Activated CD4-positive, alpha-beta T cell treated with anti-CD3 and anti-CD28 coated beads for 48 hours (primary cell): ENCODE measurements around the gene AP2A2.

Experiments
- DNase-seq: peaks from one replicate; pipeline ENCODE4 v3.0.0-alpha.2; 2020

AP2A2 gene

DNA sequence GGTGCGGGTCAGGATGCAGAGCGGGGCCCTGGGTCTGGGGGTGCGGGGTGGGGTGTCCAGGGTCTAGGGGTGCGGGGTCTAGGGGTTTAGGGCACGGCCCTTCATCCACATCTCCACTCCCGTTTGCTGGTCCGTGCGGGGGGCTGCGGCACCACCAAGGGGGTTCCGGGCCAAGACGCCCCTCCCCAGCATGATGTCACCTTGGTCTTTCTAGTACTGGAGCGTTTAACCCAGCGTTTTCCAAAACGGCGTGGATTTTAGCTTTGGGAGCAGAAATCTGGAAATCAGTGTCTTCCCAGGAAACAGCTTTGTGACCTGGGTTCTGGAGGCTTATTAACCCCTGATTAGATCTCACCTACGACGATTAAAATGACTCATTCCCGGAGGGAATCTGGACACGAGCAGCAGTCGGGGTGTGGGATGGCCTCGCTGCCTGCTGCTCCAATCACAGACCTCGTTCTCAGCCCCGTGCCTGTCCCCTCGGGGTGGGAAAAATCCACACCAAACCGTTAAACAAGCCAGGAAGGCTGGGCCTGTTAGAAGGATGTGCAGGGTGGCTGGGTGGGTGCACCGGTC lies 759 bp downstream of the AP2A2 start:
- DNase-seq, result no peak

DNA sequence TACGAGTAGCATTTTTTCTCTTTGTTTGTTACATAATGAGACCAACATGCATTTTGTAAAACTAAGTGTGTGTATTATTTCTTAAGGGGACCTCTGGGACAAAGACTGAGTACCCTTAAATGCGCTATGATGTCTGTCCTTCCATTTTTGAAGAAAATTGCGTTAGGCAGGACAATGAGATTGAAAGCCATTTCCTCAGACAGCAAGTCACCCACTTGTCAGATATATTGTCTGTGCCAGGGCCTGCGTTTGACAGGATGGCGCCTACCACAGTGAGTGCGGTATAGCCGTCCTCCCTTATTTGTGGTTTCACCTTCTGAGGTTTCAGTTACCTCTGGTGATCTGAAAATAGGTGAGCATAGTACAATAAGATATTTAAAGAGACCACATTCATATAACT lies 2.2 kb downstream of the AP2A2 start:
- DNase-seq, result peak; percentile 28

DNA sequence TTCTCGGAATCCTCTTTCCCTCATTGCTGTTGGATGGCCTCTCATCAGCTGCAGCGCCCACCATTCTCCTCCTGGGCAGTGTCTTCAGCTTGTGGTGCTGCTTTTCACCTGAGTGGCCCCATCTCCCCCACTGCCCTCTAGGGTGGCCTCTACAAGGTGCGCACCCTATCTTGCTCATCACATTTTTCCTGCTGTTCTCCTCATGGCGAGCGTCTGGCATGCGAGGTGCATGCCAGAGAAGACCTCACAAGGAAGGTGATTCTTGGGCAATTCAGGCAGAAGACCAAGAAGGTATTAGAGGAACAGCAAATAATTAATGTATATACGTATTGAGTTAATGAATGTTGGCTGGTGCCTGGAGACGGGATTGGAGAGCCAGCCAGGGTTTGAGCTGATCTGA lies 3.1 kb downstream of the AP2A2 start:
- DNase-seq, result no peak

DNA sequence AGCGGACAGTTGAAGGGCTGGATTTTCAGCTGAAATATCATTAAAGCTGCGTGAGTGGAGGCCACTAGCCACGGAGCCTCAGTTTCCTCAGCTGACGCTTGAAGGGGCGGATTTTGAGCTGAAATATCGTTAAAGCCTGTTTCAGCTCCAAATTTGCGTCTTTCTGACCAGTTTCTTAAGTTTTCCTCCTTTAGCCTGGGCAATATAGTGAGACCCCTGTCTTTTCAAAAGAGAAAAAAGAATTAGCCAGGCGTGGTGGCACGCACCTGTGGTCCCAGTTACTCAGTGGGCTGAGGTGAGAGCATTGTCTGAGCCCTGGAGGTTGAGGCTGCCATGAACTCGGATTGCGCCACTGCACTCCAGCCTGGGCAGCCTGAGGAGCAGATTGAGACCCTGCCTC lies 3.7 kb downstream of the AP2A2 start:
- no peak for DNase-seq

DNA sequence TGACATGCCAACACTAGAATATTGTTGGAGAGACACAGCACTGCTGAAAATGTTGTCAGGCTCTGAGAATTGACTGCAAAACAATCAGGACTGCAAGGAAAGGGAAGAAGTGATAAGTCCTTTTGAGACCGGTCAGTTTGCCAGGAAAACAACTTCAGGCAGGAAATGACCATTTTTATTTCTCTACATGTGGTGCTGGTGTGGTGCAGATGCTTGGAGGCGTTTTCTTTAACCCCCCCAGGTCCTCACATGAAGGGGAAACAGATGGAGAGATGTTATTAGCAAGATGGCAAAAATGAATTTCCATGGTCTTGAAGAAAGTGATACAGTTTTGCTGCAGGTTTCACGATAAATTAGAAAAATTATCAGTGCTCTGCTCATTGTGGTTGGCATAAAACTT lies 5.7 kb downstream of the AP2A2 start:
- DNase-seq, result no peak

DNA sequence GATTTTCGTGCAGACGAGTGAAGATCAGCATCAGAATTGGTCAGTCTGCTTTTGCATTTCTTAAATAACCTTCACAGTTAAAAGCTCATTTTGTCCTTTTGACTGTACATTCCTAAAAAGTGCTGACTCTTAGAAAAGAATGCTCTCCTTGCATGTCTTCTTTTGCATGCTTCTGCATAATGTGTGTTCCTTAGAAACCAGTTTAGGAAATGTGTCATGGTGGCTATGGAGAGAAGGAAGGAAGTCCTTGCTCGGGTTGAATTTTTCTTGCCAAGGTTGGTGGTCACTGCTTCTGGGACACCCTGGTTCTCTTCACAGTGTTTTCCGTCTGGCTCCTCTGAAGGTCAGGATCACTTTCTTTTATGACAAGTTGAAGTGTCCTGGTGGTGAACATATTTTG lies 6.8 kb downstream of the AP2A2 start:
- no peak for DNase-seq

DNA sequence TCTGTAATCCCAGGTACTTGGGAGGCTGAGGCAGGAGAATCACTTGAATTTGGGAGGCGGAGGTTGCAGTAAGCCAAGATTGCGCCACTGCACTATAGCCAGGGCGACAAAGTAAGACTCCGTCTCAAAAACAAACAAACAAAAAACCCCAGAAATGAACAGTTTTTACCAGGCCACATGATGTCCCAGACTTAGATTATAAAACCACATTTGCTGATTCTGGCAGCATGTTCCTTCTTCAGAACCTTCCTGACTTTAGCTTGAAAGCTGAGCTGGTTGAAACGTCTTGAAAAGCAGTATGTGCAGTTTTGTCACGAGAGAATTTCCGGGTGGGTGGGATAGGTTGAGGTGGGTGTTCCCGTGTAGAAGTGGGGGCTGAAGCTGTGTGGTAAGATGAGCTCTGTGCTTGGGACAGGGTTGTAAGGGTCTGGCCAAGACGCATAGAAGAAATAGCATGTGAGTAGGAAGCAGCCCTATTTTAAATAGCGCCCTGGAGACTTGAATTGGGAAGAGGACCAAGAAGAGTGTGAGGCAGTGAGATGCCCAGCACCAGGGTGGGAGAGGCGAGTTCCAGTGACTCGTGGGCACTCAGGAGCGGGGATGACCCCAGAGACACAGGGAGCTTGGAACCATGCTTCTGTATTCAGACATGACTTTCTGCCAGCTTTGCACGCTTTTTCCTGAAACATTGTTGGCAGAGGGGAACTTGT lies 7.6 kb downstream of the AP2A2 start:
- DNase-seq, result no peak

DNA sequence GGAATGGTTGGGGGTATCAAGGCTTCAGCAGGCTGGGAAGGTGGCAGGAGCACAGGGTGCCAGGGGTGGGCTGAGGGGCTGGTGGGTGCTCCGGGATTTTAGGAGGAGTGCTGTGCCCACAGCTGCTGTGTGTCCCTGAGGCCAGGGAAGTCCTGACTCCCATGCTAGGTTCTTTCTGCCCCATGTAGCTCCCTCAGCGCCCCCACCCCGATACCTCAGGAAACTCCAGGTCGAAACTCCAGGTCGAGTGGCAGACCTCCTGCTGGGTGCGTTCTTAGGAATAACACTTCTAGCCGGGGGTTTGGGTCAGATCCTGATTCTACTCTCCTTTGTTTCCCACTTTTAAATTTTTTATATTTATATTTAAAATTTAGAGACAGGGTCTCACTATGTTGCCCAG lies 8.3 kb downstream of the AP2A2 start:
- DNase-seq, result no peak

DNA sequence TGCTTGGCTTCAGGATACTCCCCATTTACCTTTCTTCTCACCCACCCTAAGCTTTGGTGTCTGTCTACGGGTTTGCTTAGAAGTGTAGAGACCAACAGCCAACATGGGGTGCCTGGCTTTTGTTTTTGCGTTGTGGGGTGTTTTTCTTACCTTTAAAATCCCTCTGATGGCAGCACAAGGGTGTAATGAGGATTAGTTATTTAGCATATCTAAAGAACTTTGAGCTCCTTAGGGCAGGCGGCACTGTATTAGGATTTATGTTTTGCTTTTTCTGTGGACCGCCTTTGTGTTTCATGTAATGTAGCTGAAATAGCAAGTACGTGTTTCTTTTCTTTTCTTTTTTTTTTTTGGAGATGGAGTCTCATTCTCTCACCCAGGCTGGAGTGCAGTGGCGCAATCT lies 8.9 kb downstream of the AP2A2 start:
- DNase-seq, result no peak

DNA sequence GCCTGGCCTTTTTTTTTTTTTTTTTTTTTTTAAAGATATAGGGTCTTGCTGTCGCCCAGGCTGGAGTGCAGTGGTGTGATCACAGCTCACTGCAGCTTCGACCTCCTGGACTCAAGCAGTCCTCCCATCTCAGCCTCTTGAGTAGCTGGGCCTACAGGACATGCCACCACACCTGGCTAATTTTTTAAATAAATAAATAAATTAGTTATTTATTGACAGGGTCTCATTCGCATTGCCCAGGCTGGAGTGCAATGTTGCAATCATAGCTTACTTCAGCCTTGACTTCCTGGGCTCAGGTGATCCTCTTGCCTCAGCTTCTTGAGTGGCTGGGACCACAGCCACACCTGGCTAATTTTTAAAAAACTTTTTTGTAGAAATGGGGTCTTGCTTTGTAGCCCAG lies 10.5 kb downstream of the AP2A2 start:
- no peak for DNase-seq

DNA sequence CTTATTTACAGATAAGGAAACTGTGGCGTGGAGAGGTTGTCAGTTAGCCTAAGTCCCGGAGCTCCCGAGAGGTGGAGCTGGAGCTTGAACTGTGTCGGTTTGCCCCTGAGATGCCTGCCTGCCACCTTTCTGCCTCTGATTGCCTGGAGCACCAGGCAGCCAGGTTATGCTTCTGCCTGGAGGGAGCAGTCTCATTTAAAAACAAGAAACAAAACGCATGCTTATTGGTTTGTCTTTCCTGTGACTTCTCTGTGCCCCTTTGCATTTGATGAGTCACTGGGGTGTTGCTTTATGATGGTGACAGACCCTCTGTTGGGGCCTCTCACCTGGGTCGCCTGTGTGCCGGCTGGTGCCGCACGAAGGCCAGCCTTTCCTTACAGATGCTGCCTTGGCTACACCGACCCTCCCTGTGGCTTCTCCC lies 12.2 kb downstream of the AP2A2 start:
- DNase-seq, result no peak

DNA sequence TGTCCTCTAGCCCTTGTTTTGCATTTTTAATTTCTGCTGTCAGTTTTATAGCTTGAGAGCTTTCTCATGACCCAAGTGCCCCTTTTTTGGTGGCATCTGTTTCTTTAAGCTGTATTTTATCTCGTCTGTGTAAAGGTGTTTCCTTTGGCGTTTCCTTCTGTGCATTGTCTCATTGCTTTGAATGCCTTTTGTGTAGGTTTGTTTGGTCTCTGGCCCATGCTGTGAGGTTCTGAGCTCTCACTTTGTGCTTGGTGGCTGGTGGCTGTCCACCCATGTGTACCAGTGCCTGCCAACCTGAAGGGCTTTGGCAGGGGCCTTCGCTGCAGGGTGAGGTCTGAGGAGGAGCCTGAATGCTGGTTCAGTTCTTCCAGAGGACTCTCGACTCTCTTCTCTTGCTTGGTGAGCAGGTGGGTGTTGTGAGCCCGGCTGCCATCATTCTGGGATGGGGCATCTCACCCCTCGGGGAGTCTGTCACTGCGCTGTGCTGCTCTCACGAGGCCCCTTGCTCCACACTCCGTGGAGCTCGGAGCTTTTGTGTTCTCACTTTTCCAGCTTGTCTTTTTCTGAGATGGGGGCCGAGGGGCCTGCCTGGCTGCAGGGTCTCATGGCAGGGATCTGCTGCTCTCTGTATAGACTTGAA lies 14.9 kb downstream of the AP2A2 start:
- no peak for DNase-seq

DNA sequence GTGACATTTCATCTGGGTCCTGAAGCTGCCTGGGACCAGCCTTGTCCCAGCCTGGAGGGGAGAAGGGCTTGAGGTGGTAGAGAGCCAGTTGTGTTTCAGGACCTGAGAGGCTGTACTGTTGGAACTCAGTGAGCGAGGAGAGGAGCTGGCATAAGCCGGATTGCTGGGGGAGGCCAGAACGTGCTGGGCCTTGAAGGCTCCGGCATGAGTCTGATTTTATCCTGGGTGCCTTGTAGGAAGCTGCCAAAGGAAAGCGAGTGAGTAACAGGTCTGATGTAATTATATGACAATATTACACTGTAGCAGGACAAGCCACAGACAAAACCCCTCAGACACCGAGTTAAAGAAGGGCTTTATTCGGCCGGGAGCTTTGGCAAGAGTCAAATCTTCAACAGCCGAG lies 17.2 kb downstream of the AP2A2 start:
- no peak for DNase-seq

DNA sequence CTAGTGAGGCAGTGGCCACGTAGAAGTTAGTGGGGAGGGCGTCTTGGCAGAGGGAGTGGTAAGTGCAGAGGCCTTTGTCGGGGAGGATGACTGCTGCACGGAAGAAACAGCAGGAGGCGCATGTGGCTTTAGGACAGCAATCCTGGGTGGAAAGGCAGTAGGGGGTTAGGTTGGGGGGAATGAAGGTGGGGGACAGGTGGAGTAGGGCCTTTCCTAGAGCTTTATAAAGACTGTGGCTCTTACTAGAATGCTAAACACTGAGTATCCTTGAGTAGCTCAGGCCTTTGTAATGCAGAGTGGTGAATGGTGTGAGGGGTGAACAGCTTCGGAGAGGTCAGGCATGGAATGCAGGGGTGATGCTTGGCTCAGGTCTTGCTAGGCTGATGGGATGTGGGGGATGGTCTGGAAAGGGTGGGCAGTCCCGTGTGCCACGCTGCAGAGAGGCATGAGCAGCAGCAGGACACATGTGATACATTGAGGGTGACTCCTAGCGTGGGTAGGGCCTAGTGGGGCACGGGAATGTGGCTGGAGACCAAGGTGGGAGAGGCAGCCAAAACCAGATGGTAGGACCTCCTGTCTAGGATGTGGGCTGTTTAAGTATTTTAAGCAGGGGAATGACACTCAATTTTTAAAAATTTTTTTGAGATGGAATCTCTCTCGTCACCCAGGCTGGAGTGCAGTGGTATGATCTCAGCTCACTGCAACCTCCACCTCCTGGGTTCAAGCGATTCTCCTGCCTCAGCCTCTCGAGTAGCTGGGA lies 19.2 kb downstream of the AP2A2 start:
- no peak for DNase-seq

DNA sequence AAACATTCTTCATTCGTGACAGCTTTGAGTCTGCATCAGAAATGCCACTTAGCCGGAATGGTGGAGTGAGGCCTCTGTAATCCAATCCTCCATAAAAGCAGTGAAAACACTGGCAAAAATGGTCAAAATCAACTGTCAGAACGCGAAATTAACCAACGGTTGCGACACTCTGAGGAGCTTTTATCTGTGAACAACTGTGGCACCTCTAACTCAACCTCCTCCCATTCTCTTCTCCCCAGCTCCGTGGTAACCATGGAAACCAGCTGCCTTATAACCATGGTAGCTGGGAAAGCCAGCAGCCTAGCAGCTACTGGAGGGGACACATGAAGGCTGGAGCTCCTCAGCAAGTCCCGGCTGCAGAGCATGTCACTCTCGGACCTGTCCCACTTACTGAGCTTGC lies 20.3 kb downstream of the AP2A2 start:
- no peak for DNase-seq

DNA sequence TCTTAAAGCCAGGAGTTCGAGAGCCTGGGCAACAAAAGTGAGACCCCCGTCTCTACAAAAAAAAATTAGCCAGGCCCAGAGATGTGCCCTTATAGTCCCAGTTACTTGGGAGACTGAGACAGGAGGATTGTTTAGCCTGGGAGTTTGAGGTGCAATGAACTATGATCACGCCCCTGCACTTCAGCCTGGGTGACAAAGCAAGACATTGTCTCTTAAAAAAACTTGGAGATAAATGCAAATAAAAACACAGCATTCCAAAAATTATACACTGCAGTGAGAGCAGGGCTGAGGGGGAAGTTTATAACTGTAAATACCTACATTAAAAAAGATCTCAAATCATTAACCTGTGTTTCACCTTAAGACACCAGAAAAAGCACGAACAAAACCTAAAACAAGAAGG lies 22.1 kb downstream of the AP2A2 start:
- DNase-seq, result no peak

DNA sequence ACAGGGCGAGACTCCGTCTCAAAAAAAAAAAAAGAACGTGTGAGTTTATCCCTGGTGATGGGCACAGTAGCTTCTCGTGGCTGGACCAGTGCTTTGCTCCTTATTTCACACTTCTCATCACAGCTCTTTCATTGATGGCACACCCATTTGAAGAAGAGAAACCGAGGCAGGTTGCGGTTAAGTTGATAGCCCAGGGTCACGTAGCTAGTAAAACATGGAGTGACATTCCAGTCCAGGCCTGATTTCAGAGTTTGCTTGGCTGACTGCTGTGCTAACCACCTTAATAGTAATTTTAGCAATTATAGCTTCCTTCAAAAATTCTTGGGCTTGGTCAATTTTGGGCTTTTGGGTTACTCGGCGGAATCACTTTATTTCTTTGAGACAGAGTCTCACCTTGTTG lies 25.8 kb downstream of the AP2A2 start:
- no peak for DNase-seq

DNA sequence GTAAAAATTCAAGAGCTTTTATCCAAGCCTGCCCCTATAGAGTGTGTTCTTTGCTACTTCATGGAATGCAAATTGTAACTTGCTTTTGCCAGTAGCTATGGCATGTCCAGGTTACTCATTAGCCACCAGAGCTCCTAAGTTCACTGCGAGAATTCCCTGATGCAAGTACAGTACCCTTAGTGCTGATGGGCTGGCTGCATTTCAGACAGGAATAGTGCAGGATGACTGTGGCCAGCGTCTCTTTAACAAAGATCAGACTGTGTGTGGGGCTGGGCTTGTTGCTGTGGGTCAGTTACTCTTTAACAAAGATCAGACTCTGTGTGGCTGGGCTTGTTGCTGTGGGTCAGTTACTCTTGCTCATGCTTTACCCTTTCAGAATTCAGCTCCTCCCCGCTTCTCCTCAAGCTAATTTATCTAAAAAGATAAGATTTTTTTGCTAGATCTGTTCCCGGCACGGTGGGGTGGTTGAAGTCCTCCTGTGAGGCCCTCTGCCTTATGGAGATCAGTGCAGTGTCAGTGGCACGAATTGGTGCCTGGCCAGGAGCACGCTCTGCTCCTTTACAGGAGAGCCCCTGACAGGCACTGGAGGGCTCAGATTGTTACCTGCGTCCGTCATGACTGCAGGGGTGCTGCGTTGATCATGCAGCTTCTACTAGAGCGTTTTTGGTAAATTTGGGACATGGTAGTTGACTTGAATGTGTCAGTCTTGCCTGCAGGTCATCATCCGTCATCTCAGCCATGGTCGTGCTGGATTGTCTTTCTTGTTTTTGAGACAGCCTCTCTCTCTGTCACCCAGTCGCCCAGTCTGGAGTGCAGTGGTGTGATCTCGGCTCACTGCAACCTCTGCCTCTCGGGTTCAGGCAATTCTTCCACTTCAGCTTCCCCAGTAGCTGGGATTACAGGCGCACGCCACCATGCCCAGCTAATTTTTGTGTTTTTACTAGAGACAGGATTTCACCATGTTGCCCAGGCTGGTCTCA lies 27.0 kb downstream of the AP2A2 start:
- DNase-seq, result no peak

DNA sequence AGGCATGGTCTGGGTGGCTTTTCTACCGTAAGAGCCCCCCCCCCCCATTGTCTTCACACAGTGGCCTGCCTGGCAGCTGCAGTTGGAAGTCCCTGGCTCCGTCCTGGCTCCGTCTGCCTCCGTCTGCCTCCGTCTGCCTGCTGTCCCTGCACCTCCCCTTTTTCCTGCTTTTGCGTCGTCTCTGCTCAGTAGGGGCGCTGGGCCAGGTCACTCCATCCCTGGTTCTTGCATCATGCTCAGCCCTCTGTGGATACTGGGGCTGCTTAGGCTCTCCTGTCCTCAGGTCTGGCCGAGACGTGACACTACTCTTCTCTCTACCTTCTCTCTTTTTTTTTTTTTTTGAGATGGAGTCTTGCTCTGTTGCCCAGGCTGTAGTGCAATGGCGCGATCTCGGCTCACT lies 27.8 kb downstream of the AP2A2 start:
- DNase-seq, result no peak

DNA sequence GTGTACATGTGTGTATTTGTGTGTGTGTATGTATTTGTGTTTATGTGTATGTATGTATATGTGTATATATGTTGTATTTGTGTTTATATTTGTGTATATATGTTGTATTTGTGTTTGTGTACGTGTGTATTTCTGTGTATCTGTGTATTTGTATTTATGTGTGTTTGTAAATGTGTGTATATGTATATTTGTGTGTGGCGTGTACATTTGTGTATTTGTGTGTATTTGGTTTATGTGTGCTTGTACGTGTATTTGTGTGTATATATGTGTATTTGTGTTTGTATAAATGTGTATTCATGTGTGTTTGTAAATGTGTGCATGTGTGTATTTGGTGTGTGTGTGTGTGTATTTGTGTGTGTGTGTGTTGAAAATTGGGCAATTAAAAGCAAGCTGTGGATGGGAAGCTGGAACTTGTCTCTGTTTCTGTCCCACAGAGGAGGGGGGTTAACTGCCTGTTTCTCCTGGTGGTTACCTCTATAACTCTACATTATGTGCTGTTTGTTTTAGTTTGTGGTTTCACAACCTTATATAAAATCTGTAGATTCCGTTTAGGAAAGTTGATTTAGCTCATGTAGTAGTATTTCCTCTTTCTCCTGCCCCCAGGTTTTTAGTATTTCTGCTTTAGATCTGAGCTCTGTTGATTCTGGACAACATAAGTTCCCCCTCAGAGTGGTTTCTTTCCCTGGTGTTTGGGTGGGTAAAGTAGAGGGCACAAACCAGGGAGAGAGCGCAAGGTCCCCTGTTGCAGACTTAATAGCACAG lies 28.9 kb downstream of the AP2A2 start:
- DNase-seq, result no peak

DNA sequence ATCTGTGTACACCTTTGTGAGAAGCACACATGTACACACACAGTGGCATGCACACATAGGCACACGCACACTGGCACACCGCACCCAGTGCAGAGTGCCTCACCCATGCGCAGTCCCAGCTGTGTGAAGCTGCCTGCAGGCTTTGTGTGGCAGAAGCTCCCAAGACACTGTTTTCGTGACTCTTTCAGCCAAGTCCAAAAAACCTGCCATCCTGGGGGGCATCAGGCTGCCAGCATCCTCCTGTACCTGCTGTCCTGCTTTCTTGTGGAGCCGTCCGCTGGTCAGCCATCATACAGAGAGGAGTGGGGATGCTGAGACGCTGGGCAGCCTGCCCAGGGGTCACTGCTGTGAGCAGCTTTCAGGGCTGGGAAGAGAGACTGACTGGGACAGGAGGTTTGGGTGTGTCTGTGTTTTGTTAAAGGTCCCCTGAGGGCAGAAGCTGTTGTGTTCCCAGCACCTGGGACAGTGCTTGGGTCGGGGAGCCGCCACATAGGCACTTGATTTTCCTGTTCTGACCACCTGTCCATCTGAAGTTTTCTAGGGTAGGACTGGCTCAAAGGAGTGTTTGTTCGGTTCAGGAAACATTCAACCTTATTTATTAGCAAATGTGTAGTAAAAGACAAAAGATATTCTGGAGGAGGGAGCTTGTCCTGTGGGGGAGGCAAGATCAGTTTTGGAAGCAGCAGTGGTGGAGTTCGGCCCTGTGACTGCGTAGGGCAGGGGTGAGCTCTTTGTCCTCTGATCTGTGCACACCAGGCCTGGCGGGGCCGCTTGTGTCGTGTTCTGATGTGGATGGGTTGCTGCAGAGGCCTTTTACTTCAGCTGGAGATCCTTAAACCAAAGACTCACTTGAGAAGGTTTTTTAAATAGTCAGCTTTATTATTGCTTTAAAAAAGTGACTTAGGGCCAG lies 29.7 kb downstream of the AP2A2 start:
- no peak for DNase-seq
